ENCODE measurements around the gene FCRL4. TPM values are rescaled to one million over a fixed set of nuclear protein-coding genes. Genes with fewer than 3 reads are reported as not detected.

FCRL4 gene
- total and polyA plus RNA-seq, 2 of the 4 experiments (the other 2 are of a cell fraction) = not detected

DNA sequence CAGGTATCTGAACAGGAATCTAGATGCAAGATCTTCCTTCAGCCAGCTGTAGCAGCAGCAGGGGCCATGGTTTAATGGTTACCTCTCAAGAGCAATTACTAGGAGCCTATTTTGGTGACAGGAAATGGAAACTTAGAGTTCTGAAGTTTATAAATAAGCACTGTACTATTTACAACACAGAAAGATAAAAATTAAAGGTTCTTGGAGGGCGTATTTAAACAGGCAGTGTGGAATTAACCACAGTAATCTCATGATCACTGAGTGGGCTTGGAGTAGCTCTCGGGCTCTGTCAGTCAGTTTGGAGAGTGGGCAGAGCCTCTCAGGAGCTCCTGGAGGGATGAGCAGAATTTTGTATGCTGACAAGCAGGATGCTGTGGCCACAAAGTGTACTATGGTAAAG lies 35.4 kb downstream of the FCRL4 start:
- no peak overlapping the region for H3K23ac ChIP-seq (ENCODE audit: low read depth, low read length)
- H4K91ac ChIP-seq (ENCODE audit: insufficient read depth, low read depth, low read length) = no peak overlapping the region
- H4K5ac ChIP-seq (ENCODE audit: low read depth, low read length) = no peak overlapping the region
- H3K14ac ChIP-seq (replicated peaks; ENCODE audit: low read depth, low read length) = no peak overlapping the region
- no peak overlapping the region for H3K27ac ChIP-seq (ENCODE audit: insufficient read depth, low read length)
- H3K36me3 ChIP-seq (ENCODE audit: control insufficient read depth, insufficient read depth, low read length) = no peaks in the 10 kb centered on the region
- no peak overlapping the region for H2BK15ac ChIP-seq (ENCODE audit: low read depth, low read length)
- ChIA-PET POLR2A (ENCODE audit: unreplicated experiment) (no interaction called here), CTCF (interaction anchor here (1.8 kb wide), 1 partner anchor 18 kb away, joined by 5 read pairs; no protein-coding TSS in a partner anchor)
- H2AK5ac ChIP-seq (ENCODE audit: low read depth, low read length) = no peak overlapping the region
- BruUV-seq (replicated peaks) = no TSS peak
- H3K56ac ChIP-seq (ENCODE audit: extremely low read depth, insufficient read depth, low read length) = no peak overlapping the region
- no peak overlapping the region for H3K18ac ChIP-seq (ENCODE audit: low read depth, low read length)
- H3K79me1 ChIP-seq (ENCODE audit: low read depth in 1 of 2, low read length in 2 of 2) = no peaks in the 10 kb centered on the region
- TF ChIP-seq RCOR1 (IDR thresholded peaks at IDR 0.05; ENCODE audit: insufficient replicate concordance, low read length) (no peak), MXI1 (IDR thresholded peaks at IDR 0.05; ENCODE audit: borderline replicate concordance, low read depth, low read length) (no peak), CEBPB (IDR thresholded peaks at IDR 0.05; ENCODE audit: low read depth, low read length) (no peak), RAD21 (IDR thresholded peaks at IDR 0.05; ENCODE audit: low read length) (no peak), BHLHE40 (IDR thresholded peaks at IDR 0.05; ENCODE audit: low read depth, low read length) (no peak), RFX5 (IDR thresholded peaks at IDR 0.05; ENCODE audit: low read depth, low read length) (no peak), FOS (IDR thresholded peaks at IDR 0.05; ENCODE audit: low read depth, low read length) (no peak), NFE2L2 (IDR thresholded peaks at IDR 0.05; ENCODE audit: low read depth, low read length) (no peak), POLR2A (IDR thresholded peaks at IDR 0.05; ENCODE audit: low read depth, low read length) (no peak), CHD1 (IDR thresholded peaks at IDR 0.05; ENCODE audit: low read depth, low read length) (no peak), SMC3 (IDR thresholded peaks at IDR 0.05; ENCODE audit: low read depth, low read length) (no peak), MAFK (IDR thresholded peaks at IDR 0.05; ENCODE audit: low read depth, low read length) (no peak)
- TF ChIP-seq, protein P1, sequence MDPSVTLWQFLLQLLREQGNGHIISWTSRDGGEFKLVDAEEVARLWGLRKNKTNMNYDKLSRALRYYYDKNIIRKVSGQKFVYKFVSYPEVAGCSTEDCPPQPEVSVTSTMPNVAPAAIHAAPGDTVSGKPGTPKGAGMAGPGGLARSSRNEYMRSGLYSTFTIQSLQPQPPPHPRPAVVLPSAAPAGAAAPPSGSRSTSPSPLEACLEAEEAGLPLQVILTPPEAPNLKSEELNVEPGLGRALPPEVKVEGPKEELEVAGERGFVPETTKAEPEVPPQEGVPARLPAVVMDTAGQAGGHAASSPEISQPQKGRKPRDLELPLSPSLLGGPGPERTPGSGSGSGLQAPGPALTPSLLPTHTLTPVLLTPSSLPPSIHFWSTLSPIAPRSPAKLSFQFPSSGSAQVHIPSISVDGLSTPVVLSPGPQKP (IDR thresholded peaks at IDR 0.05; ENCODE audit: borderline replicate concordance, low read depth, low read length) = no peak
- TF ChIP-seq, protein P2, sequence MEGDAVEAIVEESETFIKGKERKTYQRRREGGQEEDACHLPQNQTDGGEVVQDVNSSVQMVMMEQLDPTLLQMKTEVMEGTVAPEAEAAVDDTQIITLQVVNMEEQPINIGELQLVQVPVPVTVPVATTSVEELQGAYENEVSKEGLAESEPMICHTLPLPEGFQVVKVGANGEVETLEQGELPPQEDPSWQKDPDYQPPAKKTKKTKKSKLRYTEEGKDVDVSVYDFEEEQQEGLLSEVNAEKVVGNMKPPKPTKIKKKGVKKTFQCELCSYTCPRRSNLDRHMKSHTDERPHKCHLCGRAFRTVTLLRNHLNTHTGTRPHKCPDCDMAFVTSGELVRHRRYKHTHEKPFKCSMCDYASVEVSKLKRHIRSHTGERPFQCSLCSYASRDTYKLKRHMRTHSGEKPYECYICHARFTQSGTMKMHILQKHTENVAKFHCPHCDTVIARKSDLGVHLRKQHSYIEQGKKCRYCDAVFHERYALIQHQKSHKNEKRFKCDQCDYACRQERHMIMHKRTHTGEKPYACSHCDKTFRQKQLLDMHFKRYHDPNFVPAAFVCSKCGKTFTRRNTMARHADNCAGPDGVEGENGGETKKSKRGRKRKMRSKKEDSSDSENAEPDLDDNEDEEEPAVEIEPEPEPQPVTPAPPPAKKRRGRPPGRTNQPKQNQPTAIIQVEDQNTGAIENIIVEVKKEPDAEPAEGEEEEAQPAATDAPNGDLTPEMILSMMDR (conservative IDR thresholded peaks at IDR 0.05; ENCODE audit: low read depth, low read length) = no peak
- TF ChIP-seq, protein P3, sequence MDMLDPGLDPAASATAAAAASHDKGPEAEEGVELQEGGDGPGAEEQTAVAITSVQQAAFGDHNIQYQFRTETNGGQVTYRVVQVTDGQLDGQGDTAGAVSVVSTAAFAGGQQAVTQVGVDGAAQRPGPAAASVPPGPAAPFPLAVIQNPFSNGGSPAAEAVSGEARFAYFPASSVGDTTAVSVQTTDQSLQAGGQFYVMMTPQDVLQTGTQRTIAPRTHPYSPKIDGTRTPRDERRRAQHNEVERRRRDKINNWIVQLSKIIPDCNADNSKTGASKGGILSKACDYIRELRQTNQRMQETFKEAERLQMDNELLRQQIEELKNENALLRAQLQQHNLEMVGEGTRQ (IDR thresholded peaks at IDR 0.05; ENCODE audit: low read depth, low read length) = no peak
- dilution Hi-C loops (cut with HindIII; ENCODE audit: low sequenced_read_pairs, unreplicated experiment) = no loop called here
- no peak overlapping the region for H3K4ac ChIP-seq (ENCODE audit: low read depth, low read length)
- H2AFZ ChIP-seq (replicated peaks; ENCODE audit: low read length, poor library complexity) = no peak overlapping the region
- intact Hi-C loops (cut with micrococcal nuclease) = no loop called here
- ATAC-seq (ENCODE audit: low read depth) = no peak
- DNase-seq = no peak
- no peaks in the 10 kb centered on the region for H3K4me1 ChIP-seq (ENCODE audit: control insufficient read depth, insufficient read depth, low read length)
- no peak overlapping the region for H2BK20ac ChIP-seq (ENCODE audit: low read depth, low read length)
- H3K4me2 ChIP-seq (ENCODE audit: low read depth, low read length) = no peak overlapping the region
- H4K8ac ChIP-seq (ENCODE audit: low read depth in 2 of 2, low read length in 2 of 2) = no peak overlapping the region
- H3K9ac ChIP-seq (ENCODE audit: low read depth, low read length) = no peak overlapping the region
- H2AK9ac ChIP-seq (replicated peaks; ENCODE audit: low read depth, low read length, poor library complexity) = no peak overlapping the region
- no peaks in the 10 kb centered on the region for H4K20me1 ChIP-seq (ENCODE audit: insufficient read depth, low read length)
- no peak overlapping the region for H2BK5ac ChIP-seq (ENCODE audit: low read depth, low read length, poor library complexity, severe bottlenecking)
- H2BK120ac ChIP-seq (ENCODE audit: low read depth, low read length) = no peak overlapping the region
- H3K9me1 ChIP-seq (ENCODE audit: insufficient read depth, low read length) = no peaks in the 10 kb centered on the region
- H3K27me3 ChIP-seq (ENCODE audit: control insufficient read depth, insufficient read depth, low read length) = no peaks in the 10 kb centered on the region
- H3K4me3 ChIP-seq (ENCODE audit: insufficient read depth, low read depth, low read length) = no peak overlapping the region
- 0% methylated on average over 1 of the region's 2 CpGs; no CpG with 5 or more reads in 1 of the 2 experiments for WGBS, 2 experiments (ENCODE audit: extremely low coverage in 2 of 2, insufficient read length in 1 of 2)
- no peaks in the 10 kb centered on the region for H3K9me3 ChIP-seq (ENCODE audit: control insufficient read depth, insufficient read depth, low read length)
- in situ Hi-C loops (cut with MboI; ENCODE audit: low sequenced_read_pairs) = no loop called here

All from IMR-90 (cell line).